Measurements from ENCODE around the gene ATP6V0C.
"Not testable (repeated sequence)": the region's sequence is repeated elsewhere in the genome, so short reads cannot be mapped to it uniquely, and the experiment has no call there.

Gene ATP6V0C

DNA sequence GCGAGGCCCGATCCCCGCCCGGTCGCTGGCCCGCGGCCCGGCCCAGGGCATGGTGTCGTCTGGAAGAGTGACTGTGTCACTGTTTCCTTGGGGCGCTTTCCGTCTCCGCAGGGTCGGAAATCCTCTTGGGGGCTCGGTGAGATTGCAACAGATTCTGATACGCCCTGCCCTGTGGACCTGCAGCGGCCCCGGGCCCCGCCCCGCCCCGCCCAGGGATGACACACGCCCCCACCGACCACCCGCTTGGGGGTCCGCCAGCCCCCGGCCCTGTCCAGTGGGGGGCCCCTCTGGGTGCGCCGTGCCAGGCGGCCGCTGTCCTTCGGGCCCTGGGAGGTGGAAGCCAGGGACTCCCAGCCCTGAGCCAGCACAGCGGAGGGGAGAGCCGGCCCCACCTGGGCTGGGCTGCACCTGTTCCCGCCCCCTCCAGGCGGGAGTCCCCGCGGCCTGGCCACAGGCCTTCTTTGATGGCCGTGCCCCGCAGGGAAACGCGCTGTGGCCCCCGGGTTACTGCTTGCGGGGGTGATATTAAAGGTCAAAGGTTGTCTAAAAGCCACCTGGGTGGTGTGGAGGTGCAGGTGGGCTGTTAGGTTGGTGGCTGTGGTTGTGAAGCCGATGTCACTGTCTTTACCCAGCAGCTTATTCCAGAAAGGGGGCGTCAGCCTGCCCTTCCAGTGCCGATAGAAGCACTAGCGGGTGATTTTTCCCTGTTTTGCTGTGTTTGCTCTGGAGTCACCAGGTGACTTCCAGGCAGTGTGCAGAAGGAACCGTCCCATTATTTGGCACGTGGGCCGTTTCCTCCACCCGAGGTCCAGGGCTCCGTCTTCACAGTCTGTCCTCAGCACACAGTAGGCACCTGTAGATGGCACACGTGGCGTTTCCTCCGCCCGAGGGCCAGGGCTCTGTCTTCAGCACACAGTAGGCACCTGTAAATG, 38.1 kb upstream of the ATP6V0C start:
- DNase-seq = peak; percentile 75

DNA sequence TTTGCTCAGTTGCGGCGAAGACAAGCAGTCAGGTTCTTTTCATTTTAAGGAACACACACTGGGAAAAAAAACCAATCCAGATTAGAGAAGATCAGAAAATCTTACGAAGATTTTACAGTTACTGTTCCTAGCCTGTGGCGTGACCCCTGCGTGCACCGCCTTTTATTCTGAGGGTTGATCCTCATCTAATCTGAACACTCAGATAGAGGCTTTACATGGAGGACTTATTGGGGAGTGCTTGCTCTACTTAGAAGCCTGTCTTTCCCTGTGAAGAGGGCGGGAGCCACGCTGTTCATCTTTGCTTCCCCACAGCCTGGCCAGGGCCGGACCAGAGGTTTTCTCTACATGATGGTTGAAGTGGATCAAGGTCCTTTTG, 37.4 kb upstream of the ATP6V0C start:
- no peak for DNase-seq

DNA sequence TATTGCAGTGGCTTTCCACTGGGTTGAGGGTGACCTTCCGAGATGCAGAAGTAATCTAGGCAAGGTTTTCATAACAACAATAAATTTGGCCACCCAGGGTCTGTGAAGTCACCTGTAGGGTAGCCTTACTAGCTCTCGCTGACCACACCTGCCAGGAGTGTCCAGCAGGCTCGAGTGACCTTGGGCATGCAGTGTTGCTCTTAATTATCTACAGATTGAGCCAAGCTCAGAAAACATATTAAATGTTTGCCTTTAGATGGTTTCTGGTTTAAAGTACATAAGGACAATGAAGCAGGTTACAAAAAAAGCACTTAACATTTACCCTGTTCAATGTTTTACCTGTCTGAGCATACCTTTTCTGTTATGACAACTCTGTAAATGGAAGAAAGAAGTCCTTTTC, 37.0 kb upstream of the ATP6V0C start:
- no peak for DNase-seq

DNA sequence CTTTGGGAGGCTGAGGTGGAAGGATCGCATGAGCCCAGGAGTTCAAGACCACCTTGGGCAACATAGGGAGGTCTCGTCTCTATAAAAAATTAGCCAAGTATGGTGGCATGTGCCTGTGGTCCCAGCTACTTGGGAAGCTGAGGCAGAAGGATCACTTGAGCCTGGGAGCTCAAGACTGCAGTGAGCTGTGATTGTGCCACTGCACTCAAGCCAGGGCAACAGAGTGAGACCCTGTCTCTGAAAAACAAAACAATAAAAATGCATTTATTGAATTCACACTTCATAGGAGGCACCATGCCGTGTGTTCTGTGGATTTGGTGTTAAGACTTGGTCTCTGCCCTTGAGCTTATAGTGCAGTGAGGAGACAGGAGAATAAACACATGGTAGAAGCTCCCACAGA, 36.4 kb upstream of the ATP6V0C start:
- no peak for DNase-seq

DNA sequence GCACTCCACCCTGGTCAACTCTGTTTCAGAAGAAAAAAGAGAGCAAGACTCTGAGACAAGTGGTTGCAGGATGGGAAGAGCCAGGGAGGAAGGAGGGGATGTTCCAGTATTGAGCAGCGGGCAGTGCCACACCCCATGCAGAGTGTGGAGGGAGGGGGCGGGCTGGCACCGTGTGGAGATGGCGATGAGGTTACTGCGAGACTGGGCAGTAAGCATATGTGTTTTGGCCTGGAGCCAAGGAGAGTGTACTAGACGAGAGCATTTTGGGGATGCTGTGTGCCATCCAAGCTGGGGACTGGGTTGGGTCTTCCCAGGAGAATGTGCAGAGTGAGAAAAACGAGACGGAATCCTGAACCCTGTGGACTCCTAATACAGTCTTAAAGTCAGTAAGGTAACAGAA, 35.5 kb upstream of the ATP6V0C start:
- no peak for DNase-seq

DNA sequence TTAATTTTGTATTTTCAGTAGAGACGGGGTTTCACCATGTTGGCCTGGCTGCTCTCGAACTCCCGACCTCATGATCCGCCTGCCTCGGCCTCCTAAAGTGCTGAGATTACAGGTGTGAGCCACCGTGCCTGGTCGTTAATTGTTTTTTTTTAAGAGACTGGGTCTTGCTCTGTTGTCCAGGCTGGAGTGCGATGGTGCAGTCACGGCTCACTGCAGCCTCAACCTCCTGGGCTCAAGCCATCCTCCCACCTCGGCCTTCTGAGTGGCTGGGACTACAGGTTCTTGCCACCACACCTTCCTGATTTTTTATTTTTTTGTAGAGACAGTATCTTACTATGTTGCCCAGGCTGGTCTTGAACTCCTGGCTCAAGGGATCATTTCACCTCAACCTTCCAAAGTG, 33.8 kb upstream of the ATP6V0C start:
- not testable (repeated sequence) for DNase-seq

DNA sequence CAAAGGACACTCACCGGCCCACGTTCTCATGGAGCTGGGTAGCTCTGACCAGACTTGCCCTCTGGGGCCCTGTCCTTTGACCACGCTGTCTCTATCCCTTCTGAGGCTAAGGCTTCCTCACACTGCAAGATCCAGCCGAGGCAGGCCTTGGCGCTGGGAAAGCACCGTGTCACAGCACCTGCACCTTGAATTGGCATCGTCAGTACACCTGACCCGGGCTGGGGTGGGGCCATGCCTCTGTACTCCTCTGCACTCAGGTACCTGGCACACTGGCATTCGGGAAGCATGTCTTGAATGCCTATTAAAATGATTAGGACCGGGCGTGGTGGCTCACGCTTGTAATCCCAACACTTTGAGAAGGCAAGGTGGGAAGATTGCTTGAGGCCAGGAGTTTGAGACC, 32.8 kb upstream of the ATP6V0C start:
- no peak for DNase-seq

DNA sequence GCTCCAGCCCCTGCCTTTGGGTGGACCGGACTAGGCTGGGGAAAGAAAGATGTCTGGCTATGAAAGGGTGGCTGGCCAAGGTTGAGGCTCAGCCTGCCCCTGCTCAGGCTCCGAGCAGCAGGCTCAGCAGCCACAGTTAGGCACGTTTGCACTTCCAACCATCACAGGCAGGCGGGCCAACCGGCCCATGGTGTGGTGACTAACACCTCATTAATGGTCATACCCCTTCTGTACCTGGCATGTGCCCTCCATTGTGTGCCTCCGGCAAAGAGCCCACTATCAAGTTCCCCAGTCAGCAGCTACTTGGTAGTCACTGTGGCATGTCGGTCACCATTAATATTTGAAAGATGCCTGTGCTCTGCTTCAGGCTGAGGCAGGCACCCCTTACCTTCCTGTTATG, 32.1 kb upstream of the ATP6V0C start:
- no peak for DNase-seq

DNA sequence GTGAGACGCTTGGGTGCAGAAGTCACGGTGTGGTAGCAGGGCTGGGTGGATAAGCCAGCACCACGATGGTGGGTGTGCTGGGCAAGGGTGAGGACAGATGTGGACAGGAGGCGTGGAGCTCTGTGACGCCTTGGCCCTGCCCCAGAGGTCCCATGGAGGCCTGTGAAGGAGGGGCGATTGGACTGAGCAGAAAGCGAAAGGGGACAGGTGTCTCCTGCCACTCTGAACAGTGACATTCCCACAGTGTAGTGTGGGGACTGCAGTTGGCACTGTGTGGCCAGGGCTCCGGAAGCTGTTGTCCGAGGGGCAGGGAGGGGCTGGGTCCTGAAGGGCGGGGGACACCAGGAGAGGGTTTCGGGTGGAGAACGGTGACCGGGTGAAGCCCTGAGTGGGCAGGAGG, 31.5 kb upstream of the ATP6V0C start:
- no peak for DNase-seq

DNA sequence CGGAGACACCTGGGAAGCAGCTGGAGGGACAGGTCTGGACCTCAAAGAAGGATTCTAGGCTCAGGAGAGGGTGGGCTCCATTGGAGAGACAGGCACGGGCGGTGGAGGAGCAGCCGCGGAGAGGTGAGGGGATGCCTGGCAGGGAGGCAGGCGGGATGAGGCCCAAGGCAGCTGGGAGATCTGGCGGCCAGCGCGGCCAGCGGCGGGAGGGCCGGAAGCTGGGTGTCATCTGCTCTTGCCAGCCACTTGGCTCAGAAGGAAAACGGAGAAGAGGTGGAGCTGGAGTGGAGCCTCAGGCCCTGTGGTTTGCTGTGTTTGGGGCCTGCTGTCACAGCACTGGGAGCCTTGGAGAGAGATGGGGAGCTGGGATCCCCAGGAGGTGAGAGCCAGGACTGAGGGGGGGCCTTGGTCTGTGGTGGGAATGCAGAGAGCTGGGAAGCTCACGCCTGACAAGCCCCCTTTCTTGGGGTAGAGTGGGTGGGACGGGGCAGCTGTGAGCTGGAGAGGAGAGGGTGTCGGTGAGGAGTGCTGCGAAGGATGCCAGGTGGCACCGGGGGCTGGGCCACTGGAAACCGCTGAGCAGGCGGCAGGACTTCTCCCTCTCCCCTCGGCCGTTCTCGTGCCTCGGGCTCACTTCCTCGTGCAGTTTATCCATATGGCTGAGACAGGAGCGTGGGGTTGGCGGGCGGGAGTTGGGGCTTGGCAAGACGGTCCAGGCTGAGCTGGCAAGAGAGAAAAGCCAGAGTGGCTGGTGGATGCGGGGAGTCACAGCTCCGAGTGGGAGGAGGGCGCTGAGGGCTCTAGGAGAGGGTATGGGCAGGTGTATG, 30.8 kb upstream of the ATP6V0C start:
- DNase-seq = no peak

DNA sequence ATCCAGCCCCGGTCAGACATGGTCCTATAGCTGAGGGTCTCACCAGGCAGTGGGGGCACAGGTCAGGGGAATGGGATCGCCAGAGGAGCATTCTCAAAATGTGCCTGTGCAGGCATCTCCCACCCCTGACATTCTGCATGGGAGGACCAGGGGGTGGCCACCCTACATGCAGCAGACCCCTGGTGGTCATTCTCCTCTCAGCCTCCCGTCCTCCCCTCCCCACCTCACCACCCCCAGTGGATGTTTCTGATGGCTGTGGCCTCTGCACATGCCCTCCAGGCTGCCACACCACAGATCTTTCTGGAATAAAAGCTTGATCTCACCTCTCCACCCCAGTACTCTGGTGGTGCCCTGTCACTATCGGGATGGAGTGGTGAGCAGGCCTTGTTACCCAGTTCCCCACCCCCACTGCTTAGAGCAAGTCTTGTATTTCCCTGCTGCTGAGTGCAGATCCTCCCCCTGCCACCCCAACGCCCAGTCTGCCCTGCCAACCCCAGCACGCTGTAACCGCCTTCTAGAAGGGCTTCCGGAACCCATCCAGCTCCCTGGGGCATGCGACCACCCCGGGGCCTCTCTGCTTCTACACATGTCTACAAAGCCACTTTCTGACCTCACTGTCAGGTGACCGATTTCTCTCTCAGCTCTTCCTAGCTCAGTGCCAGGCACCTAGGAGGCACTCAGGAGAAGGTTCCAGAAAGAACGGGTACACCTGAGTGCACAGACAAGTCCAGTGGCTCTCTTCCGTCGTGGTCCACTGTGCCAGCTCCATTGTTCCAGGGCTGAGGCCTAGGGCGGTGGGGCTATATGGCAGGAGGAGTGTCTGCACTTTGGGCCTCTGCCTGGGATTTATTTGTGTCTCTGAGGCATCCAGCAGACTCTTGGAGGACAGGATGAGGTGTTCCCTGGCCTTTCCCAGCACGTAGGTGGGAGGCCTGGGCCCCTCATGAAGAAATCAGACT, 29.5 kb upstream of the ATP6V0C start:
- no peak for DNase-seq

DNA sequence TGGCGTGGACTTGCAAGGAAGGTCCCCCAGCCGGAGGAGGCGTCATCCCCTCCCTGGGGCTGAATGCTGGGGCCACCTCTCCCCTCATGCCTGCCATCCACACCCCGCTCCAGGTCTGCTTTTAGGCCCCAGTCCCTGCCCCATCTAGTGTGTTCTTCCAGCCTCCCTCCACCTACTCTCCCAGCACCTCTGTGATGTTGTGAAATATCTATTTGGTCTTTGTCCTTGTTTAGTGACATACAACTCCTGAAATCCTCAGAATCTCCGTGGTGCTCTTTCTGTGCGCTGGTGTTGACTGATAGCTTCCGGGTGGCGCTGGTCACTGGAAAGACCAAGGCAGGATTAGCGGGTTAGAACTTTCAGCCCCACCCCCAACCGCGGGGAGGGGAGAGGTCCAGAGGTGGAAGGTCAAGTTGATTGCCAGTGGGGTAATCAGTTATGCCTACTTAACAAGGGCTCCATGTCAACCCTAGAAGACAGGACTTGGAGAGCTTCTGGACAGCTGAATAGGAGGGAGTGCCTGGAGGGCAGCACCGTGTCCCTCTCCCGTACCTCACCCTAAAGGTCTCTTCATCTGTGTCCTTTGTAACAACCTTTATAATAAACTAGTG, 28.7 kb upstream of the ATP6V0C start:
- no peak for DNase-seq

DNA sequence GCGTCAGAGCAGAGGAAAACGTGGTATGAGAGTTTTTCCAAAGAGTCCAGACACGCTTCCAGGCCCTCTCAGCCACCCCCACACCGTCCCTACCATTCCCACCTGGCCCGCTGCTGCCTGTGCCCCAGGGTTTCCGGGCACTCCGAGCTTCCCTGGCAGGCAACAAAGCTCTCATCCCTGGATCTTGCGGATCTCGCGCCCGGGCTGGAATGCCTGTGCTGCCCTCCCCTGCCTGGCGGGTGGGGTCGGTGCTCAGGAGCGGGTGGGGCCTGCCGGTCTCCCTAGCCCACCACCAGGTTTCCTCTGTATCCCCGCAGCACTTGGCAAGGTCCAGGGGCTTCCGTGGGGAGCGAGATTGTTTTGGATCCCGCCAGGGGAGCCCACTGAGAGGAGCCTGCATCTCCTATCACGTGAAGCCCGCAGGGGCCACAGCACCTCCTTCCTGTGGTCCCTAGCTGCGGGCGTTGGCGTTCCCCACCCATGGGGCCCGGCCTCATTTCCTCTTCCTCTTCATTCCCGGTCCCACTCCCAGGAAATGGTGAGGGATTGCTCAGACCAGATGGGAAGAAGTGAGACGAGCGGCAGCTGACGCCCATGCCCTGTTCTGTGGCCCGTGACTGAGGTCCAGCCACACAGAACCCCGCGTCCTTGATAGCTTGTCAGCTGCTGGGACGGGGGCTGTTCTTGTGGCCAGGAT, 27.8 kb upstream of the ATP6V0C start:
- DNase-seq = no peak

DNA sequence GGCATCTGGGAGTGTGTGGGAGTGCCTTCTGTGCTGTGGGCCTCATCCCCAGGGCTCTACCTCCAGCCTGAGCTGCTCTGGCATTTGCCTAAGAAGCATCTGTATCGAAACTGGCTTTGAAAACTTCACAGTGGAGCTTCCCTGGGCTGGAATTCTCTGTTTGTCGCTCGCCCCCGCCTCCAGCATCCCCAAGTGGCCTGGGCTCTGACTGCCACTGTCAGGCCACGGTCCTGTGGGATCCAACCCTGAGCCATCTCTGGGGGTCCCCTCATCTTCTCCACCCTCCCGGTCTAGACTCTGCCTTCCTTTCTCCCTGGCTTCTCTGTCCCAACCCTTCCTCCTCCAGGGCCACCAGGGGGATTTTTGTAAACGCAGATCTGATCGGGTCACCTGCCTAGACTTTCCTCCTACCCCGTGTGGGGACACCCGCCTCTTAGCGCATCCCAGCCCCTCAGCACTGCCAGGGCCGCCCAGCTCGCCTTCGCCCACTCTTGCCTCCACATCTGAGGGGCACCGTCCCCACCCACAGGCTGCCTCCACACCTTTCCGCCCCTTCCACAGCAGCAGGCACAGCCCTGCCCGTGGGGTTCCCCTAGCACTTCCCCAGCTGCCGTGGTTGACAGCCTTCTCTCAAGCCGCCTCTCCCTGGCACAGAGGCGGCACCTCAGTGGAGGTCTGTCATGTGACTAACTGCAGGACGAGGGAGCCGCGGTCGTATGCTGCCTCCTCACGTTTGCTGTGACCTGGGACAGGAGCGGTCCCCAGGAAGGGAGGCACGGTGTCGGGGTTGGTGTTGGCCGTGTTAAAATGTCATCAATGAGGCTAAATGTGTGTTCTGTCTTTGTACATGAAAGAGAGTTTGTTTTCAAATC, 26.9 kb upstream of the ATP6V0C start:
- DNase-seq = peak; percentile 90

DNA sequence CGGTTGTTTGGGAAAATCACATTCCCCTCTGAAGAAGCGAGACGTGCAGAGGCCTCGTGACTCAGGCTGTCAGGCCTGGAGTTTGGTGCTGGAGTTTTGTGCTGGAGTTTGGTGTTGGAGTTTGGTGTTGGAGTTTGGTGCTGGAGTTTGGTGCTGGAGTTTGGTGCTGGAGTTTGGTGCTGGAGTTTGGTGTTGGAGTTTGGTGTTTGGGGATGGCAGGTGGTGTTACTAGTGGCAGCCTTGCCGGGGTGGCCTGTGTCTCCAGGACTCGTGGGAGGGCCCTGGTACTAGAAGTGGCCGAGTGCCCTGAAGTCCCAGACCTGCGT, 26.3 kb upstream of the ATP6V0C start:
- no peak for DNase-seq

DNA sequence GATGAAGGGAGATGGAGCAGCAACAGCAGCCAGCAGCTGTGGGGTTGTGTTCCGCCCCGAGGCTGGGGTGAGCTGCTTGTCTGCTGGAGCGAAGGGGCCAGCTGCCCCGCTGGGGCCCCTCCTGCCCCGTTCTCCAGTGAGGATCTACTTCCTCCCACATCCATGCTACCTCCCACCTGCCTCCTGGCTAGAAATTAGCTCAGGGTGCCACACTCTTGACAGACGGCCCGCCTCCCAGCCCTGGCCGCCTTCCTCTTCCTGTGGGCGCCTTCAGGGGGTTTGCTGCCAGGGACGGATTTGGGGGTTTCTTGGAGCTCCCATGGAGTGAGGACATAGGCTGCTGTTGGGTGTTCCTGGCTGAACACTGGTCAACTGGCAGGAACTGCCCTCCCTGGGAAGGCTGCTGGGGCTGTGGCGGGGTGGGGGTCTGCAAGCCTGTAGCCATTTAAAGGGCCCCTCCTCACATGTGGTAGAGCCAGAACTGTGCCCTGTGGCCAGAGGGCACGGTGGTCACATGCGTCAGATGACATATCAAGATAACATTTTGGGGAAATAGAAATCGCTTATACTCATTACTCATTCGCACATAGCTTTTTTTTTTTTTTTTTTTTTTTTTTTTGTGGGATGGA, 25.7 kb upstream of the ATP6V0C start:
- no peak for DNase-seq

DNA sequence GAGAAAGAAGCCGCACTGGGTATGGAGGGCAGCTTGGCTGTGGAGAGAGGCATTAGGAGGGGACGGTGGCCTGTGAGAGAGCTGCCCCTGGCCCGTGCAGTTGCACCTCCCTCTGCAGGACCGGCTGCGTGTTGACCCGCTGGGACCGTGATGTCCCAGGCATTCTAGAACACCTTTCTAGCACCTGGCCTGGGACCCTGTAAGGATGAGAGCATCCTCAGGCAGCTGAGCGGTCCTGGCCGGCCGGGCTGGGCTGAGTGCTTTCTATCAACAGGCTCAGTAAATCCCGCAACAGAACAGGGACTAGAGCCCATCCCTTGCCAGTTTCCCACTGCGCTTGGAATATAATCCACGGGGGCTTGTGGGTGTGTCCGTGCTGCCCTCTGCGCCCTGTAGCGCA, 24.2 kb upstream of the ATP6V0C start:
- no peak for DNase-seq

DNA sequence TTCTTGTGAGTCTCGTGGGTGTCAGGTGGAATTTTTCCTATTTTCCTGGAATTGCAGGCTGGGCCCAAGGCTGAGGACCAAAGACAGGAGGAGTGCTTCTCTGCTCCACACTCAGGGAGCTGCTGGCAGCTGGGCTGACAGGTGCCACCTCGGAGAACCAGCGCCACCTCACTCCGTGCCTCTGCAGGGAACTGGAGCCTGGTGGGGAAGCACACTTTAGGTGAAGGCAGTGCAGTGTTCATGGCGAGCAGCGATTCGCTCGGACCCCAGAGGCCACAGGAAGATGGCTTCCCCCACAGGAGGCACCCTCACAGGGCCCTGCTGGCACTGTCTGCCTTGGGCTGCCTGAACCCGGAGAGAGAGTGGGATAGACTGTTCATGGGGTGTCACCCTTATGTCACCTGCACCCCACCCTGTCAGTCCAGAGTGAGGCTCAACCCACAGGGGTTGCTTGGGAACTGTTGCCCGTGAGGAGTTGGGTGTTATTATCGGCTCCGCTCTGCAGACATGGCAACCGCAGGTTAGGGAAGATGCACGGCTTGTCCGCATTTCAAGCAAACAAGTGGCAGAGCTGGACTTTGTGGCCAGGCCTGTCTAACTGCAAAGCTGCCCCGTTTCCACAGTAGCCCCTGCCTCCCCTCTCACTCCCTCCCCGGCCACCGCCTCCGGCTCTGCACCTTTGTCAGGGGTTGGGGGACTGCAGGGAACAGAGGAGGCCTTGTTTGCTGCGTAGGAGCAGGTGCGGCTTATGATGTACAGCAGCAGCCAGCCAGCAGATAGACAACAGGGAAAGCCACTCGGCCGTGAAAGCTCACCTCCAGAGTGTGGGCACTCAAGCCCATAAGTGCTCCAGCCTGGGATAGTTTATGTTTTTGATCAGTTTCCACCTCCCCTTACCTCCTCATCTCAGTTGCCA, 23.3 kb upstream of the ATP6V0C start:
- DNase-seq = no peak

DNA sequence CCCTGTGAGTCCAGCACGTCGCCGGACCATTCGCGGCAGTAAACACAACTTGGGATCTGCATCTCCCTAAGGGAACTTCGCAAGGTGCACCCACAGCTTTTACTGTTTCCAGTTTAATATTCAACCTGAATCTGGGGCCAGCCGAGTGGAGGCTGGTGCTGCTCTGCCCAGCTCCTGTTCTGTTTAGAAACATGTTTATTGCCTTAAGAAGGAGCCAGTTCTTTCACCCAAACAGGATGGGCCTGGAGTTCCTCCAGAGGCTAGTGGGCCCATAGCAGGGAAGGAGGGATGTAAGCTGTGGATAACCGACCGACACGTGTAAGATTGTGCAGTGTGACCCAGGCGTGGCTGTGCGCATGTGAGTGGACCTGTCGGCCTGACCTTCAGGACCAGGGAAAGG, 21.5 kb upstream of the ATP6V0C start:
- DNase-seq = no peak

Measured in activated effector memory CD4-positive, alpha-beta T cell treated with anti-CD3 and anti-CD28 coated beads, Interleukin-2, amount 50 U/mL, for 16 hours (primary cell).